Peyer's patch (tissue), 4 donors: ENCODE results near the gene TRIO.

ENCODE experiments used
- POLR2A ChIP-seq, 2 donors: fragments of 450-650 bp; IDR thresholded peaks; one replicate each; pipeline ENCODE4 v1.5.1; 2017; ENCODE audit warnings: antibody characterized with exemption in 2 of 2, mild to moderate bottlenecking in 2 of 2, moderate library complexity in 2 of 2
- TF ChIP-seq, protein P1 (sequence below), 6 experiments: fragments of 450-650 bp in 4 of 6; fragments of 200-600 bp in 2 of 6; sonication (generic) in 1 of 6; IDR thresholded peaks; one replicate each; pipeline ENCODE4 v1.5.1; 2017 to 2019; ENCODE audit warnings: antibody characterized with exemption in 6 of 6, mild to moderate bottlenecking in 3 of 6, moderate library complexity in 1 of 6

DNA sequence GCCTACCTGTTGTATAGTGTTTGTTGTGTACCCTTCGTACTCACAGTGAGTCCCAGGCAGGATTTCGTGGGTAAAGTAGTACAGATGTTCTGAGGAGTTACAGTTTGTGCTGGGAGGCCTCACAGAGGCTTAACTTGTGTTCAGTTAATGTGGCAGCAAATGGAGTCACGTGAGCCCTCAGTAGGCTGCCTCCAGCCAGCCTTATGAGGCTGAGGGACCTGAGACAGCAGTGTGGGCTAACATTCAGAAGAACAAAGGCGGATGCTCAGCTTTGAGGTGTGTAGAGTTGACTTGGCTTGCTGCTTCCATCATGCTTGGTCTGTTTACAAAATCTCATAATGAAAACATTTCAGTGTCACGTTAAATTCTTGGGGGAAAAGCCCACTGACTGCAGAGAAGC is 118.1 kb downstream of the TRIO start:
- TF ChIP-seq, protein P1, sequence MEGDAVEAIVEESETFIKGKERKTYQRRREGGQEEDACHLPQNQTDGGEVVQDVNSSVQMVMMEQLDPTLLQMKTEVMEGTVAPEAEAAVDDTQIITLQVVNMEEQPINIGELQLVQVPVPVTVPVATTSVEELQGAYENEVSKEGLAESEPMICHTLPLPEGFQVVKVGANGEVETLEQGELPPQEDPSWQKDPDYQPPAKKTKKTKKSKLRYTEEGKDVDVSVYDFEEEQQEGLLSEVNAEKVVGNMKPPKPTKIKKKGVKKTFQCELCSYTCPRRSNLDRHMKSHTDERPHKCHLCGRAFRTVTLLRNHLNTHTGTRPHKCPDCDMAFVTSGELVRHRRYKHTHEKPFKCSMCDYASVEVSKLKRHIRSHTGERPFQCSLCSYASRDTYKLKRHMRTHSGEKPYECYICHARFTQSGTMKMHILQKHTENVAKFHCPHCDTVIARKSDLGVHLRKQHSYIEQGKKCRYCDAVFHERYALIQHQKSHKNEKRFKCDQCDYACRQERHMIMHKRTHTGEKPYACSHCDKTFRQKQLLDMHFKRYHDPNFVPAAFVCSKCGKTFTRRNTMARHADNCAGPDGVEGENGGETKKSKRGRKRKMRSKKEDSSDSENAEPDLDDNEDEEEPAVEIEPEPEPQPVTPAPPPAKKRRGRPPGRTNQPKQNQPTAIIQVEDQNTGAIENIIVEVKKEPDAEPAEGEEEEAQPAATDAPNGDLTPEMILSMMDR (IDR thresholded peaks at IDR 0.05) = no peak
- TF ChIP-seq POLR2A (IDR thresholded peaks at IDR 0.05) = no peak
